GM18505 (cell line): ENCODE measurements around the gene HDLBP.
"Not testable (repeated sequence)": the region's sequence is repeated elsewhere in the genome, so short reads cannot be mapped to it uniquely, and the experiment has no call there.

Source experiments
- ATAC-seq: cut with Tn5 transposase; IDR thresholded peaks from one replicate; pipeline ENCODE4 v1.9.1; 2021; ENCODE audit not compliant: unreplicated experiment
- POLR2A ChIP-seq: IDR thresholded peaks from 4 replicates; pipeline ENCODE4 v1.6.1; 2011; ENCODE audit warnings: borderline replicate concordance; ENCODE audit not compliant: insufficient read depth, insufficient read length; ENCODE audit errors: extremely low read depth

Gene HDLBP

GRCh38 chr2:241308267-241308666 is 7.2 kb downstream of the HDLBP start:
- ATAC-seq, result no peak
- no peak for TF ChIP-seq POLR2A

- no peak for TF ChIP-seq POLR2A
- ATAC-seq, result no peak
Measured at GRCh38 chr2:241307055-241307454, 8.4 kb downstream of the HDLBP start.

GRCh38 chr2:241304039-241304670 is 11.3 kb downstream of the HDLBP start:
- ATAC-seq, result no peak
- no peak for TF ChIP-seq POLR2A

- no peak for TF ChIP-seq POLR2A
- ATAC-seq, result no peak
Measured at GRCh38 chr2:241302759-241303651, 12.5 kb downstream of the HDLBP start.

- TF ChIP-seq POLR2A, result no peak
Measured at GRCh38 chr2:241302083-241302482, 13.4 kb downstream of the HDLBP start.

GRCh38 chr2:241300000-241300399 is 15.5 kb downstream of the HDLBP start:
- no peak for TF ChIP-seq POLR2A
- no peak for ATAC-seq

More at GRCh38 chr2:241302083-241302482, 13.4 kb downstream of the HDLBP start:
- ATAC-seq, result no peak

- no peak for TF ChIP-seq POLR2A
- ATAC-seq, result no peak
Measured at GRCh38 chr2:241298673-241299072, 16.8 kb downstream of the HDLBP start.

GRCh38 chr2:241296767-241297166 is 18.7 kb downstream of the HDLBP start:
- TF ChIP-seq POLR2A, result no peak
- ATAC-seq, result no peak

- TF ChIP-seq POLR2A, result no peak
- ATAC-seq, result no peak
Measured at GRCh38 chr2:241295326-241296095, 20.0 kb downstream of the HDLBP start.

- not testable (repeated sequence) for ATAC-seq
Measured at GRCh38 chr2:241293378-241293797, 22.1 kb downstream of the HDLBP start.

- no peak for TF ChIP-seq POLR2A
Measured at GRCh38 chr2:241291977-241292376, 23.5 kb downstream of the HDLBP start.

GRCh38 chr2:241291153-241291552 is 24.3 kb downstream of the HDLBP start:
- no peak for TF ChIP-seq POLR2A
- ATAC-seq, result no peak

More at GRCh38 chr2:241291977-241292376, 23.5 kb downstream of the HDLBP start:
- ATAC-seq, result no peak

GRCh38 chr2:241289597-241289996 is 25.9 kb downstream of the HDLBP start:
- ATAC-seq, result no peak
- no peak for TF ChIP-seq POLR2A
